GM21723 (cell line): ENCODE results near the gene TMEM74B.

Experiments used
- ATAC-seq: cut with Tn5 transposase; IDR thresholded peaks from one replicate; pipeline ENCODE4 v1.9.1; 2021; ENCODE audit warnings: mild to moderate bottlenecking, moderate library complexity; ENCODE audit not compliant: unreplicated experiment

Gene TMEM74B

DNA sequence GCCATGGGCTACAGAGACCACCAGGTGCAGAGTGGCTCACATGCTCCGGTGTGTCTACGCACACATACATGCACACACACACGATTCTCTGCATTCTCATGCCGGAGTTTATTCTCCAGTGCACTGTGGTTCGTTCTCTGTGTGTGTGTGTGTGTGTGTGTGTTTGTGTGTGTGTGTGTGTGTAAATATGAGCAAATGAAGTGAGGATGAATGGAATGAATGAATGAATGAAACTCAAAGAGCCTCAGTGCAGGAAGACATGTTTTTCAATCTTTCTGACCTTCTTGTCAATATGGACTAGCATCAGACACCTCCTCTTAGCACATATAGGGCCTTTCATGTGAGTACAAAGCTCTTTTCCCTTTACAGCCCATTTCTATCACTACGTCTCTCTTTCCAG lies 1.6 kb downstream of the TMEM74B start:
- ATAC-seq = no peak

DNA sequence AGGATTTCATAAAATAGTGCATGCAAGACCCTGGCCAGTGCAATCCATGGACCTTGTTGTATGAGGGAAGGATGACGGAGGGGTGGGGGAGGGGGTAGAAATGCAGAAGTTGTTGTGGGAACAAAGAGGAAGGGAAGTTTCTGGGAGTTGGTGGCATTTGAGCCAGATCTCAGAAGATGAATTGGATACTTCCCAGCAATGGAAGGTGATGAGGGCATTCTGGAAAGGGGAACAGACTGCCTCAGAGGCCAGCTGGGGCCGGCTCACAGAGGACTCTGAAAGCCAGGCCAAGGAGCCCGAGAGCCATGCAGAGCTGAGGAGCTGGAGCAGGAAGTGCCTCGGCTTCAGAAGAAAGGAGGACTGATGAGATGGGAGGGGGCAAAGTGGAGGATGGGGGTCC lies 2.7 kb downstream of the TMEM74B start:
- ATAC-seq = no peak

DNA sequence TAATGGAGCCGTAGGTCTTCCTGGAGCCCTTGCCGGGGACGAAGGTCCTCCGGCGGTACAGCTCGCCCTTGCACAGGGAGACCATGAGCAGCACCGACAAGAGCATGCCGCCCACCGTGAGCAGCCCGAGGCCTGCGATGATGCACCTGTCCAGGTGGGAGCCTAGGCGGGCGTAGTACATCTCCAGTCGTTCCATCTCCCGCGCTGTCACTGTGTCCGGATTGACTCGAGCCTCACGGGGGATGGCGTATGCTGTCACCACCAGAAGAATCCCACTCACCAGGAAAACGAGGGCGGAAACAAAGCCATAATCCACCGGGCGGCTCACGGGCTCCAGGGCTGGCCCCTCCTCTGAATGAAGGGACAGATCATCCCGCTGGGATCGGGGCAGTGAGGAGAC lies 3.8 kb downstream of the TMEM74B start:
- no peak for ATAC-seq

DNA sequence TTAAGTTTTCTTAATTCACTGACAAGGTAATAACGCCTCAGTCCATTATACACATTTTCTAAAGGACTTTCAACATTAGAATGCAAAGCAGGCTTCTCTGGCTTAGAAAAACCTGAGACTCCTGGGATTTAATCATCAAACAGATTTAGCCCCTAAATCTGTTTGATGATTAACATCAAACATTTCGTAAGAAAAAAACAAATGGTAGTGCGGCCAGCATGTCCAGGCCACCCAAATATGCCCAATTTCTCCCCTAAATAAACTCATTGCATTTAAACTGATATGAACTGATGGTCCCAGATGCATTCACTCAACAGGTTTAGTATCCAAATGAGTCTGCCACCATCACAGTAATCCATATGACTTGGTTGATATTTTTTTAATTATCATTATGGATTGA lies 6.2 kb downstream of the TMEM74B start:
- no peak for ATAC-seq

DNA sequence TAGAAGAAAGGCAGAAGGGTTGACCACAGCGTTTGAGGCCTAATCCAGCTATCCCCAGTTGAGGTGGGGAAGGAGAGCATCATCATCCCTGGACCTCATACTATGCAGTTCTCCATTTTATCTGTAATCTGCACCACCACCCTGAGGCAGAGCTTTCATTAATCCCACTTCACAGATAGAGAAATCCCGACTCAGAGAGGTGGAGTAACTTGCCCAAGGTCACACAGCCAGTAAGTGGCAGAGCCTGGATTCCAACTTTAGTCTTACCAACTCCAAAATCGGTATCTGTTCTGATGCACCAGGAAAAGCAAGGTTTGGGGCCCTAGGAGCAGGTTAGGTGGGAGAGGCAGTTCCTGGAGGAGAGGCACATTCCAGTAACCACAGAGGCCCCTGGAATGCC lies 6.7 kb downstream of the TMEM74B start:
- no peak for ATAC-seq

DNA sequence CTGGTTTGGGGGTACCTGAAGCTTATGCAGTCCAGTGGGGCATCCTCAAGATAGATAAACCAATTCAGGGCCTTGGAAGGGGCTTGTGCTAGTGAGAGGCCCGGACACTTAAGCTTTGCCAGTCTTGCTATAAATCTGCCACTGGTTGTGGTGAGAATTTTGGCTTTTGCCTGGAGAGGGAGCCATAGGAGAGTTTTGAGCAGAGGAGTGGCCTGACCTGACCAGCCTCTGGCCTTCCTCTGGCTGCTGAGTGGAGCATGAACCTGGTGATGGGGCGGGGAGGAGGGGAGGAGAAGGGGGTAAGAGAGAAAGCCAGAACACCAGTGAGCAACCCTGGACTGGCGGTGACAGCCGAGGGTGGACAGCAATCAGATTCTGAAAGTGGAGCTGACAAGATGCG lies 7.1 kb downstream of the TMEM74B start:
- no peak for ATAC-seq

DNA sequence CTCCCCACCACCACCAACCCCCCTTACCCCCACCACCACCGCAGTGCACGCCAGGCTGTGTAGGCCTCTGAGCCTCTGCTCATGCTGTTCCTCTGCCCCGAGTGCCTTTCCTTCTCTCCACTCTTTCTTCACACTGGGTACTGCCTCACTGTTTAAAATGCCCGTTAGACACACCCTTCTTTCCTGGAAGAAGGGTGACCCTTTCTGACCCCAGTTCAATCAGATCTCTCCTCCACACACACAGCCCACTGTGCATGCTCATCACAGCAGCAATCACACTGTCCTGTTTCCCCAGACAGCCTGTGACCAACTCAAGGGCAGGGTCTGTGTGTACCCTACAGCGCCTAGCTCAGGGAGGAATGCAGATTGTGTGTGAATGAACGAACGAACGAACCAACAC lies 10.0 kb downstream of the TMEM74B start:
- ATAC-seq = no peak

DNA sequence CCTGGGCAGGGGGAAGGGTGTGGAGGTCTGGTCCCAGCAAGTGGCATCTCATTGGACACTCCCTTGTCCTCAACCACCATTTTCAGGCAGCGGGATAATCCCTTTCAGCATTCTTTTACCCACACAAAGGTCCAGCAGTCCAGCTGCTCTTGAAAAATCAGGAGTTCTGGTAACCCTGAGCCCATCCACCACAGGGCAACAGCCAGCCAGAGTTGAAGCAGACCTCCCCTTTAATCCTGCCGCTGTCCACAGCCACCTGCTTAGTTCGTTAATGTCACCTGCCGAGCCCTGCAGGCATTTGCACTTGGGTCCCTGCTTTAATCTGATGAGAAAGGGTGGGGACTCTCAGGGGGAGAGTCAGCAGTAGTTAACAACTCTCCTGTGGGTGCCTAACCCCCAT lies 11.1 kb downstream of the TMEM74B start:
- ATAC-seq = no peak

DNA sequence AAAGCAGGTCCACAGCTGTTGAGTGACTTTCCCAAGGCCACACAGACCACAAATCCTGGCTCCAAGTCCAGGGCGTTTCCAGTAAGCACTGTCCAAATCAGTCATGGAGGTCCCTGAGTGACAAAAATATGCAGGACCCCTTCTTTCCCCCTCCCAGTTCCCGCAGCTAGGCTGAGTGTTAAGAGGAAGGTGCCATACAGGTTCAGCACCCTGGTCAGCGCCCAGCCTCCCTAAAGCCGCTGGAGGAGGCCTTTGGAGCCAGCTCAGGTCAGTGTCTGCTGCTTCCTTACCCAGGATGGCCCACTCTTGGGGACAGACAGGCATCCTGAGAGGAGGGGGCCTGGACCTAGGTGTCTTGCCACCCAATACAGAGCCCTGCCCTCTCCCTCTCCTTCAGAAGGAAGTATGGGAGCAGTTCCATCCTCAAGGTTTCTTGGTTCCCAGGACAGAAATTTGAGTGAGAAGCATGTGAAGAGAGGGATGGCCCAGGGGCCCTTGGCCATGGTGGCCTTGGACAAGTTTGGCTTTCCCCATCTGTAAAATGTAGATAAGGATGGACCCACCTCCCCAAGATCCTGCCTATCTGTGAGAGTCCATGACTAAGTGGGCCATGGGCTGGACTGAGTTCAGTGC lies 13.2 kb downstream of the TMEM74B start:
- ATAC-seq = no peak

DNA sequence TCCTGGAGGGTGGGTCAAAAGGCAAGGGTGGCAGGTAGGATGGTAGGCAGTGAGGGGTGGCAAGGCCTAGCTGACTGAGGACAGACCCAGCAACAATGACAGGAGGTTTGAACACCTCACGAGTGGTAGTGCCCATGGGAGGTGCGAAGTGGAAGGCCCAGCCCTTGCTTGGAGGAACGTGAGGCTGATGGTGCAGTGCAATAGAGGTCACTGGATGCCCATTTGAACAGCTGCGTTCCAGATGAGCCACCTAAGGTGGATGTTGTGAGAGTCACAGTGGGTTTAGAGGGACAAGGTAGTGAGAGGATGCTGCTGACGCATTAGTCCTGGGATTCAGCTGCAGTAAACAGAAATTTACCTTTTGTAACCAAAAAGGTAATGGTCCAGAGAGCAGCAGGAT lies 15.6 kb downstream of the TMEM74B start:
- no peak for ATAC-seq

DNA sequence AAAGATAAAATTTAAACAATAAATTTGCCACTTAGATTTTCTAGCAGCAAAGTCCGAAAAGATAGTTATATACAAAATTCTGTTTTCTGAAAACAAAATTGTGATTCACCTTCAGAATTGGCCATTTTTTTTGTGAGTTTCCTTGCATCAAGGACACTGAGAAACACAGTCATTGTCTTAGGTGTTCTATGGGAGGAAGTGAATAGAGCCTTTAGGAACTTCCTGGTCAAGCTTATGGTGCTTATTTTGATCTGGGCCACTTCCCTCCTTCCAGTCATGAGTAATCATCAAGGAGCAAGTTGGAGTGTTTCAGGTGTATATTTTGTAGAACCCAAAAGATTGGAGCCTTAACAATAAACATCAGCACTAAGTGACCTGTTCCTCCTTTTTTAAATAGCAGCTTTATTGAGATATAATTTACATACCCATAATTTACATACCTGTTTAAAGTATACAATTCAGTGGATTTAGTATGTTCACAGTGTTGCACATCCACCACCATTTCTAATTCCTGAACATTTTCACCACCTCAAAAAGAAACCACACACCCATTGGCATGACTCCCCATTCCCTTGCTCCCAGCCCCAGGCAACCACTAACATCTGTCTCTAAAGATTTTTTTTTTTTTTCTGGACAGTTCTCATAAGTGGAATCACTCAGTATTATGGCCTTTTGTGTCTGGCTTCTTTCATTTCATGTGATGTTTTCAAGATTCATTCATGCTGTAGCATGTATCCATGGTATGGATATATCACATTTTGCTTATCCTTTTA lies 17.6 kb downstream of the TMEM74B start:
- no peak for ATAC-seq

DNA sequence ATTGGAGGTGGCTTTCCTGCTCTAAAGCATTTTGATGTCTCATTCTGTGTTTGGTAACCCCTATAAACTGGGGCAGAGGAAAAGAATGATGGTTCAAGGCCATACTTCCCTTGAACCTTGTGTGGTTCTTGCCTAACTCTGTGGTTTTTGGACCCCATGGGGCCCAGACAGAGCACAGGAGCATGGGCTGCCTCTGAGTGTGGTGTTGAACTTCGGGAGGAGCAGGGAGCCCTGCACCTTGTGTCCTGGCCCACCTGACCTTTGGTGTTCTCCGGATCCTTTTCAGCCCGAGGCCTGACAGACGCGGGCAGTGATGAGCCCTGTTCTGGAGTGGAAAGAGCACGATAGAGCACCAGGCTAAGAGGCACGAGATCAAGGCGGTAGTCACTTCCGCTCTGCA lies 18.8 kb downstream of the TMEM74B start:
- no peak for ATAC-seq

DNA sequence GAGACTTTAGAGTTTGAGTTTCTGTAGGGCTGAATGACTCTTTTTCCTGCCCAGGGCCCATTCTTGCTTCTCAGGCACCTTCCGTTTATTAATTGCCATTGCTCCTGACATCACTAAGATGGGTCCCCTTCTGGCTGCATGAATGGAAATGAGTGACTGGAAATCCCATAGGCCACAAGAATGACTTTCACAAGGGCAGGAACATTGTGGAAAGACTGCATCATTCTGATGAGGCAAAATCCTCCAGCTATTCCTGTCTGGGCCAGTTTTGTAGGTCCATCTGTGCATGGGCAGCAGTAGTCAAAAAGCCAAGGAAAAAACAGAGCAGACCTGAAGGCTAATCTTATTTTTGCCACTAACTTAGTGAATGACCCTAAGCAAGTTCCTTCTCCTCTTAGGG lies 19.3 kb downstream of the TMEM74B start:
- ATAC-seq = no peak

DNA sequence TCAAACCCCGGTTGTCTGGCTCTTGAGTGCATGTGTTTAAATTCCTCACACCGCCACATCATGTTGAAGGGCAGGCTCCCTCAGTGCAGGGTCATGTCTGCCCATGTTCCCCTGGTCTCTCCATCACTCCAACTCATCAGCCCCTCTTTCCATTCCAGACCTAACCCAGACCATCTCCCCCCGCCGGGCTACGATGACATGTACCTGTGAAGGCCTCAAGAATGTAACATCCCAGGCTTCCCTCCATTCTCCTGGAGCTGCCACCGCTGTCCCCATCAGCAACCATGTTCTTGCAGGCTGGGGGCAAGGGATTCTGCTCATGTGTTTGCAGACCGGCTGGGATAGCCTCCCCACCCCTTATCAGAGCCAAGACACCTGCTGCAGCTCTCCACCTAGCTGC lies 19.9 kb downstream of the TMEM74B start:
- ATAC-seq = no peak

DNA sequence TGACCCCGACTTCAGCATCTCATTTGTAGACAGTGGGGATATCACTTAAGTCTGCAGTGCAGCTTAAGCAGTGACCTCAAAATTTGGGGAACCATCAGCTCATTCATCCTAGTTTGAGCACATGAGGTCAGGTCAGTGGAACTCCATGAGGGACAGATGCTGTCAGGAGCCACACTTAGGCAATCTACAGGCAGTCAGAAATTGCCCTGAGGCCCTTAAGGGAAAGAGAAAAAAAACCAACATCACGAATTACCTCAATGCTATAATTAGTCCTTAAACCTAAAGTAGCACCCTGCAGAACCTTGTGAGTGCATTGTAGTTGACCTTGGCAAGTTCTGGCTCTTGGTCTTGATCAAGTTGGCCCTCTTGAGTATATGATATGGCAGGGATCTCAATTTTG lies 21.1 kb downstream of the TMEM74B start:
- ATAC-seq = no peak

DNA sequence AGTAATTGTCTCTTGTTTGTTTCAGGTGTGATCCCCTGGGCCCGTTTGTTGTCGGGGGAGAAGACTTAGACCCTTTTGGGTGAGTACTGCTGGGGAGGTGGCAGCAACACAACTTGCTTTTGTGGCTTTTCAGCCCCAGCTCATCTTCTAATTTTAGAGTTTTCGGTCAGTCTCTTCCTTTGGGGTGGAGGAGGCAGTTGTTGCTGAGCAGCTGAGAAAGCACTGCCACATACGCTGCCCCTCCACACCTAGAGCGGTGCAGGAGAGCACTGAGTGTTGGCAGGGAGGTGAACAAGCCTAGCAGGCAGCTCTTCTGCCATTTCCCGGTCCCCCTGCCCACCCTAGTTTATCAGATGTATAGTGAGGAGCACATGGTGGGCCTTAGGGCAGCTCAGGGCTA lies 21.7 kb downstream of the TMEM74B start:
- ATAC-seq = no peak

DNA sequence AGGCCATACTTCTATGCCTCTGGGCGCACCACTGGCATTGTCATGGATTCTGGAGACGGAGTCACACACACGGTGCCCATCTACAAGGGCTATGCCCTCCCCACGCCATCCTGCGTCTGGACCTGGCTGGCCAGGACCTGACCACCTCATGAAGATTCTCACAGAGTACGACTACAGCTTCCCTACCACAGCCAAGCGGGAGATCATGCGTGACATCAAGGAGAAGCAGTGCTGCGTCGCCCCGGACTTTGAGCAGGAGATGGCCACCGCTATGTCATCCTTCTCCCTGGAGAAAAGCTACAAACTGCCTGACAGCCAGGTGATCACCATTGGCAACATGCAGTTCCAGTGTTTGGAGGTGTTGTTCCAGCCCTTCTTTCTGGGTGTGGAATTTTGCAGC lies 23.8 kb downstream of the TMEM74B start:
- ATAC-seq = no peak

DNA sequence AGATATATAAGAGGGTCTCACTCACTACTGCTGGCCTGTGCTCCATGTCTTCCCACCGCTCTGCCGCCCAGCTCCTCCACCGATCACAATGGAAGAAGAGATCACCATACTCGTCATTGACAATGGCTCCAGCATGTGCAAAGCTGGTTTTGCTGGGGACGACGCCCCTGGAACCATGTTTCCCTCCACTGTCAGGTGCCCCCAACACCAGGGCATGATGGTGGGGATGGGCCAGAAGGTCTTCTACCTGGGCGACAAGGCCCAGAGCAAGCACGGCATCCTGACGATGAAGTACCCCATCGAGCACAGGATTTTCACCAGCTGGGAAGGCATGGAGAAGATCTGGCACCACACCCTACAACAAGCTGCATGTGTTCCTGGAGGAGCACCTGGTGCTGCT lies 24.3 kb downstream of the TMEM74B start:
- no peak for ATAC-seq

DNA sequence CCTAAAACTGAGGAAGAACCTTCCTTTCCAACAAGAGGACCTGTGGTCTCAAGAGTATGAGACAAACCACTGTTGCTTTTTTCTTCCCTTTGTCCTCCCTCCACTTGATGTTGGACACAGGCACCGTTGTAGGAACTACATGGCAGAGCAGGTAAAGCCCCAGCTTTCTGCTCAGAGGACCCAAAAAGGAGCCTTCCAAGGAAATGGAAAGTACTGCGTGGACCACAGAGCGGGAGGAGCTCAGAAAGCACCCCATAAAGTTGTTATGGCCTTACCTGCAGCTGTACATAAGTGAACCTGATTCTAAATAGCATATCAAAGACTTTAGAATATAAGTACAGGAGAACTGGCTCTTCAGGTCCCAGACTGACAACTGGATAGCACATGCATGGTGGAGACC lies 29.4 kb downstream of the TMEM74B start:
- ATAC-seq = no peak

DNA sequence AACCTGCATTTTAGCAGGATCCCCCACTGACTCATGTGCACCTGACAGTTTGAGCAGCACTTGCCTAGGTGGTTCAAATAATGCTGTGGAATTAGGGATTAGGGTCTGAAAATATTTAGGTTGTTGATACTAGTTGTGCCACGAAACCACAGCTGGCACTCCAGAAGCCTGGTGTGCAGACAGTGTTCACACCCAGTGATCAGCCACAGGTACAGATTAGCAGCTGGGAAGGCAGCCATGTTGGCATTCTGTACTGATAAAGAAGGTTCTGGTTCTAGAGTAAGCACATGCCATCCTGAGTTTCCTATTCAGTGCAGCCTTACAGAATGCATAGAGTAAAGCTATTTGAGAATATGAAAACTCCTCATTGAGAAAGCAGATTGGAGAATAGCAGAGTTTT lies 30.1 kb downstream of the TMEM74B start:
- no peak for ATAC-seq

DNA sequence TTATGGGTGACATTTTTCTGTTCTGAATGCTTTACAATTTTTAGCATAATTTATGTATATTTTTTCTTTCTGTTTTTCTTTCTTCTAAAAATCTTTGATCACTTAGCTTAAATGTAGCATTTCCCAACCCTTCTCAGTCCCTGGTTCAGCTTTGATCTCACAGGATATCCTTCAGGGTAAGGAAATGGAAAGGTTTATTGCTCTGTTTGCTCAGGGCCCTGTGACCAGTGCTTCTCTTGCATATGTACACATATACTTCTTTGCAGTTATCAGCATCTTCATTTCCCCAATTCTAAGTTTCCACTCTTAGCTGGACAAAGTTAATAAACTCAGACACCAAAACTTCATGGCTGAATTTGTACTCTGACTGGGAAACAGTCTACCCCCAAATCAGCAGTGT lies 30.6 kb downstream of the TMEM74B start:
- no peak for ATAC-seq

DNA sequence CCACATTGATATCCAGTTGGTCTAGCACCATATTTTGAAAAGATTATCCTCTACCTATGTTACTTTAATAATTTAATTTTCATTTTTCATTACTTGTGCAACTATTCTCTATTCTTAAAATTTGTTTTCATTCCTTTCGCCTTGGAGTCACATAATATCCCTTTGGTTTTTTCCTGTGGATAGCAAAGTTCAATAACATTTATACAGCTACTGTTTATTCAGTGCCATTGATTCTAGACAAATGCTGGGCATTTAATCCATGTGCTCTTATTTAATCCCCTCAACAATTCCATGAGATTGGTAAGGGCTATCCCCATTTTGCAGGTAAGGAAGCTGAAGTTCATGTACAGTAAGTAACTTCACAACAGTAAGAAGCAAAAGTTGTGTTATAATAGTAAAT lies 33.8 kb downstream of the TMEM74B start:
- ATAC-seq = no peak

DNA sequence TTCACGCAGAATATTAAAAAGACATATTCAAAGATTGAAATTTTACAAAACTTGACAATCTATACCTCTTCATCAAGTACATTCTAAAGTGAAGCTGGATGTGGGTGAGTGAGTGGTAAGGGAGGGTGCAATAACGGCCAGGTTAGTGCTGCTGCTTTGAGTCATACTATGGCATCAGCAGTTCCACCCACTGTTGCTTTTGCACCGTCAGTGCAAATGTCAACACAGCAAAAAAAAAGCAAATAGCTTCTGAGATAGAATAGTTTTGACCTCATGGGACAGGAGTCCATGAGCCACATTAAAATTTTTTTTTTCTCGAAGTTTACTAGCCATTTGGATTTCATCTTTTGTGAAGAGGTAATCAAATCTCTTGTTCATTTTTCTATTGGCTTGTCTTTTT lies 34.6 kb downstream of the TMEM74B start:
- ATAC-seq = no peak
